OCI-LY7 (cell line): ENCODE data around the gene GRIP1.

Source experiments
- EZH2phosphoT487 ChIP-seq: fragments of 200-600 bp; sonication (generic); IDR thresholded peaks from 2 replicates; pipeline ENCODE4 v1.6.1; 2018; ENCODE audit warnings: low read depth, borderline replicate concordance, mild to moderate bottlenecking, mixed run types, antibody characterized with exemption, low read length, moderate library complexity, mixed read lengths
- TF ChIP-seq, protein P1 (sequence below): fragments of 200-600 bp; sonication (generic); conservative IDR thresholded peaks from 2 replicates; pipeline ENCODE4 v1.5.1; 2014; ENCODE audit warnings: mild to moderate bottlenecking, antibody characterized with exemption, low read length, moderate library complexity, mixed read lengths

DNA sequence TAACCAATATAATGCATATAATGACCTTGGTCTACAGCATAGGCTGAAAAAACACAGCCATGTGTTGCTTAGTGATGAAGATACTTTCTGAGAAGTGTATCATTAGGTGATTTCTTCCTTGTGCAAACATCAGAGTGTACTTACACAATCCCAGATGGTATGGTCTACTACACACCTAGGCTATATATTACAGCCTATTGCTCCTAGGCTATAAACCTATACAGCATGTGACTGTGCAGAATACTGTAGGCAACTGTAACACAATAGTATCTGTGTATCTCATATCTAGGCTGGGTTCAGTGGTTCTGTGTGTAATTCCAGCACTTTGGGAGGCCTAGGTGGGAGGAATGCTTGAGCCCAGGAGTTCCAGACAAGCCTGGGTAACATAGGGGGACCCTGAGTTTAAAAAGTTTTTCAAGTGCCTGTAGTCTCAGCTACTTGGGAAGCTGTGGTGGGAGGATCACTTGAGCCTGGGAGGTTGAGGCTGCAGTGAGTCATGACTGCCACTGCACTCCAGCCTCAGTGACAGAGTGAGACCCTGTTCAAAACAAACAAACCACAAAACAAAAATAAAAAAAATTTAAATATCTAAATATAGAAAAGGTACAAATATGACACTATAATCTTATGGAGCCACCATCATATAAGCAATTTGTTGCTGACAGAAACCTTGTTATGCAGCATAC is 66.6 kb downstream of the GRIP1 start:
- TF ChIP-seq, protein P1, sequence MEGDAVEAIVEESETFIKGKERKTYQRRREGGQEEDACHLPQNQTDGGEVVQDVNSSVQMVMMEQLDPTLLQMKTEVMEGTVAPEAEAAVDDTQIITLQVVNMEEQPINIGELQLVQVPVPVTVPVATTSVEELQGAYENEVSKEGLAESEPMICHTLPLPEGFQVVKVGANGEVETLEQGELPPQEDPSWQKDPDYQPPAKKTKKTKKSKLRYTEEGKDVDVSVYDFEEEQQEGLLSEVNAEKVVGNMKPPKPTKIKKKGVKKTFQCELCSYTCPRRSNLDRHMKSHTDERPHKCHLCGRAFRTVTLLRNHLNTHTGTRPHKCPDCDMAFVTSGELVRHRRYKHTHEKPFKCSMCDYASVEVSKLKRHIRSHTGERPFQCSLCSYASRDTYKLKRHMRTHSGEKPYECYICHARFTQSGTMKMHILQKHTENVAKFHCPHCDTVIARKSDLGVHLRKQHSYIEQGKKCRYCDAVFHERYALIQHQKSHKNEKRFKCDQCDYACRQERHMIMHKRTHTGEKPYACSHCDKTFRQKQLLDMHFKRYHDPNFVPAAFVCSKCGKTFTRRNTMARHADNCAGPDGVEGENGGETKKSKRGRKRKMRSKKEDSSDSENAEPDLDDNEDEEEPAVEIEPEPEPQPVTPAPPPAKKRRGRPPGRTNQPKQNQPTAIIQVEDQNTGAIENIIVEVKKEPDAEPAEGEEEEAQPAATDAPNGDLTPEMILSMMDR = no peak
- TF ChIP-seq EZH2phosphoT487 = no peak
